GM10266 (cell line): ENCODE results near the gene CRISPLD2.

Experiments used
- DNase-seq: peaks from one replicate; pipeline ENCODE4 v3.0.0; 2012; ENCODE audit errors: extremely low spot score
- TF ChIP-seq, protein P1 (sequence below): IDR thresholded peaks from 2 replicates; pipeline ENCODE4 v1.5.1; 2012; ENCODE audit warnings: mild to moderate bottlenecking, low read depth; ENCODE audit not compliant: control insufficient read depth, insufficient read depth; ENCODE audit errors: missing control alignments

CRISPLD2 gene

DNA sequence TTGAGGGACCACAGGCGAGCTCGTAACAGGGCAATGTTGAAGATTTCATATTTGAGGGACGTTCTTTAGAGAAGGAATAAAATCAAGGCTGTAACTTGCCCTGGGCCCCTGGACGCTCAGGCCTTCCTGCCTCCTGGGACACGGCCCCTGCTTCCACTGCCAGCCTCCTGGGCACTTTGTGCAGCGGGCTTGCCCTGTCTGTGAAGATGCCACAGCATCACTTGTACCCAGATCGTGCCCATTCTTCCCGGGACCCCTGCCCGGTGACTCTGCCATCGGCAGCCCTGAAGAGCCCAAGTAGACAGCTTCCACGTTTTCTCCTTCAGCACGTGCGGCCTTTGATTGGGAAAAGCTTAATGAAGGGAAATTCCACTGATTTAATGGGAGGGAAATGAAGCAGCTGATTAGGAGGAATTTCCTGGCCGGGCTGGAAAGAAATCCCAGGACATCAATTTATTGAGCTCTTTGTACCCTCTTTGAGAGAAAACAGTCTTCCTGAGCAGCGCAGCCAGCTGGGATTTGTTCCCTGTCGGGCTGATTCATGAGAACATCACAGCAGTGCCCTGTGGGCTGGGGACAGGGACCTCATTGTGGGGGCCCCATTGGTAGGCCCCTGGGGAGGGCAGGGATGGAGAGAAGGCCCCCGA is 71.5 kb downstream of the CRISPLD2 start:
- TF ChIP-seq, protein P1, sequence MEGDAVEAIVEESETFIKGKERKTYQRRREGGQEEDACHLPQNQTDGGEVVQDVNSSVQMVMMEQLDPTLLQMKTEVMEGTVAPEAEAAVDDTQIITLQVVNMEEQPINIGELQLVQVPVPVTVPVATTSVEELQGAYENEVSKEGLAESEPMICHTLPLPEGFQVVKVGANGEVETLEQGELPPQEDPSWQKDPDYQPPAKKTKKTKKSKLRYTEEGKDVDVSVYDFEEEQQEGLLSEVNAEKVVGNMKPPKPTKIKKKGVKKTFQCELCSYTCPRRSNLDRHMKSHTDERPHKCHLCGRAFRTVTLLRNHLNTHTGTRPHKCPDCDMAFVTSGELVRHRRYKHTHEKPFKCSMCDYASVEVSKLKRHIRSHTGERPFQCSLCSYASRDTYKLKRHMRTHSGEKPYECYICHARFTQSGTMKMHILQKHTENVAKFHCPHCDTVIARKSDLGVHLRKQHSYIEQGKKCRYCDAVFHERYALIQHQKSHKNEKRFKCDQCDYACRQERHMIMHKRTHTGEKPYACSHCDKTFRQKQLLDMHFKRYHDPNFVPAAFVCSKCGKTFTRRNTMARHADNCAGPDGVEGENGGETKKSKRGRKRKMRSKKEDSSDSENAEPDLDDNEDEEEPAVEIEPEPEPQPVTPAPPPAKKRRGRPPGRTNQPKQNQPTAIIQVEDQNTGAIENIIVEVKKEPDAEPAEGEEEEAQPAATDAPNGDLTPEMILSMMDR, result no peak
- no peak for DNase-seq

DNA sequence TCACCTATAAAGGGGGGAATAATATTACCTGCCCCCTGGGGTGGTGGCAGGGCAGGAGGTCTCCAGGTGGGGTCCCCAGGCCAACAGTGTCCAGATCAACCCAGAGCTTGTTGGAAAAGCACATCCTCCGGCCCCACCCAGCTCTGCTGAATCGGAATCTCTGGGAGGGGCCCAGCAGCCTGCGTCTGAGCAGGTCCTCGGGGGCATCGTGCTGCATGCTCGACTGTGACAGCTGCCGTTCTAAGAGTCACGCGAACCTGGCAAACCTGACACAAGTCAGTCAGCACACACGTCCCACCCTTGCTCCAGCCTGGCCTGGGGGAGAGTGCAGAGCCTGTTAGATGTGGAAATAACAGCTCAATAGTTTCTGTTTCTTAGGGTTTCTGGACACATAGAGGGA is 72.3 kb downstream of the CRISPLD2 start:
- TF ChIP-seq, protein P1, result no peak
- DNase-seq, result no peak

DNA sequence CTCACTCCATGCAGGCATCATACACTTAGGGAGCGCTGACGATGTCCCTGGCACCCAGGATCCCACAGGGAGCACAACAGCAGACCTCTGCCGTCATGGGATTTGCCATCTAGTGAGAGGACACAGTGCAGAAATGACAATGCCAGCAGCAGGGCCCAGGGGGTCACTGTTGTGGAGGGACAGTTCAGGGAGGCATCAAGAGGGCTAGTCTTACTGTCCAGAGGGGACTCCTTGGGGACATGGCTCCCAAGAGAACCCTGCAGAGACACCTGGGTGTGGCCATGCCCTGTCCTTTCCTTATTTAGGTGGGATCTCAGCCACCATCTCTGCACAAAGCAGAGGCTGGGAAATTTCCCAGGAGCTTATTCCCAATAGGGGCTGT is 73.7 kb downstream of the CRISPLD2 start:
- TF ChIP-seq, protein P1, result no peak

DNA sequence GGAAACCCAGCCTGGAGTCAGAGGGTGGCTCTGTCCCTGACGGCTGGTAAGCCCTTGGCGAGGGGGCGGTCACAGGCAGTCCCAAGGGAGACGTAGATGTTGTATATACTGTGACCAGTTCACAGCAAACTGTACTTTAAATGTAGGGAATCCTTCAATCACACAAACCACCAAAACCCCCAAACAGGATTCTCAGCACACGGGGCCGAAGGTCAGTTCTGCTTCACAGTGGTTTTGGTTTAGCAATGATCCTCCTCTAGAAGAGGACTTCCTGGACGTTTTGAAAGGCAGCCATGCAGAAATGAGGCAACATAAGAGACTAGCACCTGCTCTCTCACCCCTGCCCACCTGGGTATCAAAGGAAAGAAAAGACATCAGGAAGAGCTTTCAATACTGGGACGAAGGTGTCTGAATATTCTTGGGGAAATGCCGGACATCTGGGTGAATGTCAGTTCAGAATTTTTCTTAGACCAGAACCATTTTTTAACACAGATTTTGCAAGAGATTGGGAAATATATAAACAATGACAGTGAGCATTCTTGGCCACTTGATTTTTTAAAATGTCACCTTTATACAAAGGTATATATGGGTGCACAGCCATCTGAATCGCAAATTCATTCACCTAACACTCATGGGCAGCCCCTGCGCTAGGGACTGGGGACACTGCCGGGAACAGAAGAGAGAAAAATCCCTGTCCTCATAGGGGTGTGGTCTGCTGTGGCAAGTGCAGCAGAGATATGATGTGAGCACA is 74.2 kb downstream of the CRISPLD2 start:
- no peak for DNase-seq
- TF ChIP-seq, protein P1, result no peak

More for the DNA sequence above, 73.7 kb downstream of the CRISPLD2 start:
- DNase-seq, result no peak

DNA sequence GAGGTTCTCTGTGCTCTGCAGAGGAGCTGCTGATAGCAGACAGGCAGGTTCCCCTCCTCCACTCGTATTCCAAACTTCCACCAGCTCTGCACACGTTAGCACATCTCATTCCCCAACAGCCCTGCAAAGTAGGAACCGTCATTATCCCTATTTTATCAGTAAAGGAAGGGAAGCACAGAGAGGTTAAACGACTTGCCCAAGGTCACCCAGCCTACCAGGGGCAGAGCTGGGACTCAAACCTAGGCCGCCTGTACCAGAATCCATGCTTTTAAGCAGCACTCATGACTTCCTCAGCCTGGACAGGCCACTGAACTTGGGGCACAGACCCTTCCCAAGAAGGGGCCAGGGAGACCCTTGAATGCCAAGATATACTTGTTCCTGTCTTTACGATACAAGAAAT is 75.2 kb downstream of the CRISPLD2 start:
- TF ChIP-seq, protein P1, result no peak
- no peak for DNase-seq

DNA sequence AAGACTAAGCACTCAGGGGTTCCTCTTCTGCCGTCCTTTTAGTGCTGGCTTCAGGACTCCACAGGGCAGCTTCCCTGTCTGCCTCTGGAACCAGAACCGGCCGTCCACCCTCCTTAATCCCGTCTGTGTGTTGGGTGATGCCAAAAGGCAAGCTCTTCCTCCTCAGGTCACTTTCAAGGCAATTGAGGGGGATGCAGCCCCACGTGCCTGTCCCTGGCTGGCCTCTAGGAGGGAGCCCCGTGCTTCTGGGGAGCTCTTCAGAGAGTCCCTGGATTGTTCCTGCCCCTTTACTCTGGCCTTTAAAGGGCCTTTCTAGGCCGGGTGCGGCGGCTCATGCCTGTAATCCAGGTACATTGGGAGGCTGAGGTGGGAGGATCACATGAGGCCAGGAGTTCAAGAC is 77.1 kb downstream of the CRISPLD2 start:
- no peak for DNase-seq
- TF ChIP-seq, protein P1, result no peak

DNA sequence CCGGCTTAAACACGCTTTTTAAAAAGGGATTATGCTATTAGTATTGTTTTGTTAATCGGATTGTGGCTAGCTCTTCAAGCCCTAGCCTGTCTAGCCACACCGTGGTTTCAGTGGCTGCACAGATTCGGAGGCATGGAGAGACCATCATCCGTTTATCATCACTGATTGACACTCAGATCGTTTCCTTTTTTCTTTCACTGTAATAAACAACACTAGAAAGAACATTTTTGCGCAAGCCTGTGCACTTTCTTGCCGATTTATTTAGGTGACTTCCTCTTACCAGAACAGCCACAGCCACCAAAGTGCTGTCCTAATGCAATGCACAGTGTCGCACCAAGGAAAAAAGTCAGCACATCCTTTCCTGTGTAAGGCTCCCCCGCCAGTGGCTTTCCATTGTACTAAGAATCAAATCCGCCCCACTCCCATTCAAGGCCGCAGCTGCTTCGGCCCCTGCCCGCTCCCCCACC is 78.2 kb downstream of the CRISPLD2 start:
- TF ChIP-seq, protein P1, result no peak
- DNase-seq, result no peak
